ENCODE results near the gene TPM4.

TPM4 gene

DNA sequence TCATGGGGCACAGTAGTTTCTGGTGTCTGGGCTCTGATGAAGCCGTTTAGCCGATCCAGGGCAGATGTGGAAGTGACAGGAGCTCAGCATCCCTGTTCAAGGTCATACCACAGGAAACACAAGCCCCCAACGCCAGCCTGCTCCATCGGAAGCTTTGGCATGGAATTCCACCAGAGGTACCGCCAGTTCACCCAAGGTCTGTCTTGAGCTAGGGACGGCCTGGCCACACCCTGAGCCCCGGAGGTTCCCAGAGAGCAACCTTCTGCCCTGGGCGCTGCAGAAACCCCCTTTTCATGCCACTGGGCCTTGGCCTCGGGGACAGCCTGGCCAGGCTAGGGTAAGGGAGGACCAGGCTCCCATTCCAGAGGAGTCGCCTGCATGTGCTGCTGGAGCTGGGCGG, 39.4 kb upstream of the TPM4 start:
- no peak overlapping the region for H3K4me3 ChIP-seq
- H3K36me3 ChIP-seq (replicated peaks) = no peaks in the 10 kb centered on the region
- no peaks in the 10 kb centered on the region; the same call in 1 of the 2 replicates for H3K4me1 ChIP-seq
- H3K27me3 ChIP-seq (ENCODE audit: low read depth) = no peaks in the 10 kb centered on the region
- in situ Hi-C loops (cut with MboI; ENCODE audit: low sequenced_read_pairs) = no loop called here
- no peaks in the 10 kb centered on the region; the same call in 1 of the 2 replicates for H3K9me3 ChIP-seq
- no peak for DNase-seq (ENCODE audit: low spot score in 2 of 2)

- H3K27me3 ChIP-seq (ENCODE audit: low read depth) = no peaks in the 10 kb centered on the region
- no peaks in the 10 kb centered on the region; the same call in 1 of the 2 replicates for H3K9me3 ChIP-seq
- H3K4me3 ChIP-seq = no peak overlapping the region
- no peaks in the 10 kb centered on the region; the same call in 1 of the 2 replicates for H3K4me1 ChIP-seq
- H3K36me3 ChIP-seq (replicated peaks) = no peaks in the 10 kb centered on the region
- no peak for DNase-seq (ENCODE audit: low spot score in 2 of 2)
- in situ Hi-C loops (cut with MboI; ENCODE audit: low sequenced_read_pairs) = no loop called here
Observed at GRCh38 chr19:16037424-16038195, 38.7 kb upstream of the TPM4 start.

GRCh38 chr19:16038196-16038695, 38.0 kb upstream of the TPM4 start:
- H3K36me3 ChIP-seq (replicated peaks) = no peaks in the 10 kb centered on the region
- no peaks in the 10 kb centered on the region; the same call in 1 of the 2 replicates for H3K9me3 ChIP-seq
- in situ Hi-C loops (cut with MboI; ENCODE audit: low sequenced_read_pairs) = no loop called here
- H3K4me1 ChIP-seq = no peaks in the 10 kb centered on the region; the same call in 1 of the 2 replicates
- no peaks in the 10 kb centered on the region for H3K27me3 ChIP-seq (ENCODE audit: low read depth)
- DNase-seq (ENCODE audit: low spot score in 2 of 2) = no peak
- H3K4me3 ChIP-seq = no peak overlapping the region

DNA sequence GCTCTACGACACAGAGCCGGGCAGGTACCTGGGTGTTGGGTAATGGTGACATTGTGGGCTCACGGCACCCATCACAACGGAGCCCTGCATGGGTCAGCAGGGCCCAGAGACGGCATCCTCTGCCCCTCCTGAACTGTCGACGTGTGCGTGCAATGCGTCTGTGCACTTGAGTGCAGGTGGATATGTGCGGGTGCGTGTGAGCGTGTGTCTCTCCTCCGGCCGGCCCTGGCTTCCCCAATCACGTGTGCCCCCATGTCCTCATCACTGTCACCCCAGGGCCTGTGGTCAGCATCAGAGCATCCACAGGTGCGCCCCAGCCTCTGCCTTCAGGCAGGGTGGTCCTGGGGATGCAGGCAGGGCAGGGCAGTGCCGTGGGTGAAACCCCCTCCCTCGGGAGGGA, 37.2 kb upstream of the TPM4 start:
- in situ Hi-C loops (cut with MboI; ENCODE audit: low sequenced_read_pairs) = no loop called here
- Histone ChIP-seq H3K4me3 (no peak overlapping the region), H3K4me1 (no peaks in the 10 kb centered on the region; the same call in 1 of the 2 replicates), H3K27me3 (ENCODE audit: low read depth) (no peaks in the 10 kb centered on the region), H3K9me3 (no peaks in the 10 kb centered on the region; the same call in 1 of the 2 replicates), H3K36me3 (replicated peaks) (no peaks in the 10 kb centered on the region)
- DNase-seq (ENCODE audit: low spot score in 2 of 2) = no peak

- no peak overlapping the region for H3K4me3 ChIP-seq
- DNase-seq (ENCODE audit: low spot score in 2 of 2) = no peak
- no peaks in the 10 kb centered on the region for H3K27me3 ChIP-seq (ENCODE audit: low read depth)
- no peaks in the 10 kb centered on the region; the same call in 1 of the 2 replicates for H3K4me1 ChIP-seq
- in situ Hi-C loops (cut with MboI; ENCODE audit: low sequenced_read_pairs) = no loop called here
- no peaks in the 10 kb centered on the region; the same call in 1 of the 2 replicates for H3K9me3 ChIP-seq
- no peaks in the 10 kb centered on the region for H3K36me3 ChIP-seq (replicated peaks)
Observed at GRCh38 chr19:16039545-16039944, 36.8 kb upstream of the TPM4 start.

- Histone ChIP-seq H3K4me1 (no peaks in the 10 kb centered on the region; the same call in 1 of the 2 replicates), H3K9me3 (no peaks in the 10 kb centered on the region; the same call in 1 of the 2 replicates), H3K36me3 (replicated peaks) (no peaks in the 10 kb centered on the region), H3K4me3 (no peak overlapping the region), H3K27me3 (ENCODE audit: low read depth) (no peaks in the 10 kb centered on the region)
- in situ Hi-C loops (cut with MboI; ENCODE audit: low sequenced_read_pairs) = loop anchor here (5.0 kb wide), 1 partner anchor 147 kb away; the partner anchor contains the start of gene FAM32A
- no peak for DNase-seq (ENCODE audit: low spot score in 2 of 2)
Observed at GRCh38 chr19:16040642-16041041, 35.7 kb upstream of the TPM4 start.

- no peaks in the 10 kb centered on the region; the same call in 1 of the 2 replicates for H3K9me3 ChIP-seq
Observed at GRCh38 chr19:16041299-16041990, 34.9 kb upstream of the TPM4 start.

GRCh38 chr19:16041991-16042386, 34.3 kb upstream of the TPM4 start:
- in situ Hi-C loops (cut with MboI; ENCODE audit: low sequenced_read_pairs) = loop anchor here (5.0 kb wide), 1 partner anchor 145 kb away; the partner anchor contains the start of gene FAM32A
- Histone ChIP-seq H3K9me3 (no peaks in the 10 kb centered on the region; the same call in 1 of the 2 replicates), H3K27me3 (ENCODE audit: low read depth) (no peaks in the 10 kb centered on the region), H3K4me1 (no peaks in the 10 kb centered on the region; the same call in 1 of the 2 replicates), H3K36me3 (replicated peaks) (no peaks in the 10 kb centered on the region), H3K4me3 (no peak overlapping the region)
- DNase-seq (ENCODE audit: low spot score in 2 of 2) = no peak

More at GRCh38 chr19:16041299-16041990, 34.9 kb upstream of the TPM4 start:
- in situ Hi-C loops (cut with MboI; ENCODE audit: low sequenced_read_pairs) = loop anchor here (5.0 kb wide), 1 partner anchor 146 kb away; the partner anchor contains the start of gene FAM32A
- H3K4me1 ChIP-seq = no peaks in the 10 kb centered on the region; the same call in 1 of the 2 replicates
- no peak overlapping the region for H3K4me3 ChIP-seq
- peak; percentile 41 to 91 for DNase-seq (ENCODE audit: low spot score in 2 of 2)
- H3K36me3 ChIP-seq (replicated peaks) = no peaks in the 10 kb centered on the region
- no peaks in the 10 kb centered on the region for H3K27me3 ChIP-seq (ENCODE audit: low read depth)

- Histone ChIP-seq H3K27me3 (ENCODE audit: low read depth) (no peaks in the 10 kb centered on the region), H3K4me1 (no peaks in the 10 kb centered on the region; the same call in 1 of the 2 replicates), H3K4me3 (no peak overlapping the region), H3K36me3 (replicated peaks) (no peaks in the 10 kb centered on the region), H3K9me3 (no peaks in the 10 kb centered on the region; the same call in 1 of the 2 replicates)
- in situ Hi-C loops (cut with MboI; ENCODE audit: low sequenced_read_pairs) = loop anchor here (5.0 kb wide), 1 partner anchor 145 kb away; the partner anchor contains the start of gene FAM32A
- DNase-seq (ENCODE audit: low spot score in 2 of 2) = no peak
Observed at GRCh38 chr19:16042533-16043085, 33.7 kb upstream of the TPM4 start.

DNA sequence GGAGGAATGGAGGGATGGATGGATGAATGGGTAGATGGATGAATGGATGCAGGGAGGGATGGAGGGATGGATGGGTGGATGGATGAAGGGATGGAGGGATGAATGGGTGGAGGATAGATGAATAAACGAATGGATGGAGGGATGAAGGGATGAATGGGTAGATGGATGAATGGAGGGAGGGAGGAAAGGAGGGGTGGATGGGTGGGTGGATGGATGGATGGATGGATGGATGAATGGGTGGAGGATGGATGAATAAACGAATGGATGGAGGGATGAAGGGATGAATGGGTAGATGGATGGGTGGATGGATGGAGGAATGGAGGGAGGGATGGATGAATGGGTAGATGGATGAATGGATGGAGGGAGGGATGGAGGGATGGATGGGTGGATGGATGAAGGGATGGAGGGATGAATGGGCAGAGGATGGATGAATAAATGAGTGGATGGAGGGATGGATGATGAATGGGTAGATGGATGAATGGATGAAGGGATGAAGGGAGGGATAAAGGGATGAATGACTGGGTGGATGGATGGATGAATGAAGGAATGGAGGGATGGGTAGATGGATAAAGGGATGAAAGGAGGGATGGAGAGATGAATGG, 33.0 kb upstream of the TPM4 start:
- DNase-seq (ENCODE audit: low spot score in 2 of 2) = no peak
- in situ Hi-C loops (cut with MboI; ENCODE audit: low sequenced_read_pairs) = loop anchor here (5.0 kb wide), 1 partner anchor 144 kb away; the partner anchor contains the start of gene FAM32A

DNA sequence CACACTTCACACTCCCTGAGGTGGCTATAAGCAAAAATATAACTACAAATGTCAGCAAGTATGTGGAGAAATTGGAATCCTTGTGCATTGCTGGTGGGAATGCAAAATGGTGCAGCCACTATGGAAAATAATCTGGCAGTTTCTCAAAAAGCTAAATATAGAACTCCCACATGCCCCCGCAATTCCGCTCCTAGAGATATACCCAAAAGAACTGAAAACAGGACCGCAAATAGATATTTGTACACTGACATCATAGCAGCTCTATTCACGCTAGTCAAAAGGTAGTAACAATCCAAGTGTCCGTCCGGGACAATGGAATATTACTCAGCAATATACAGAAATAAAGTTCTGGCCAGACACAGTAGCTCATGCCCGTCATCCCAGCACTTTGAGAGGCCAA, 31.5 kb upstream of the TPM4 start:
- DNase-seq (ENCODE audit: low spot score in 2 of 2) = no peak
- Histone ChIP-seq H3K27me3 (ENCODE audit: low read depth) (no peaks in the 10 kb centered on the region), H3K36me3 (replicated peaks) (no peaks in the 10 kb centered on the region), H3K4me1 (no peaks in the 10 kb centered on the region; the same call in 1 of the 2 replicates), H3K9me3 (no peaks in the 10 kb centered on the region; the same call in 1 of the 2 replicates), H3K4me3 (no peak overlapping the region)
- in situ Hi-C loops (cut with MboI; ENCODE audit: low sequenced_read_pairs) = loop anchor here (5.0 kb wide), 1 partner anchor 143 kb away; the partner anchor contains the start of gene FAM32A

More for the DNA sequence above, 33.0 kb upstream of the TPM4 start:
- Histone ChIP-seq H3K4me1 (no peaks in the 10 kb centered on the region; the same call in 1 of the 2 replicates), H3K27me3 (ENCODE audit: low read depth) (no peaks in the 10 kb centered on the region), H3K9me3 (no peaks in the 10 kb centered on the region; the same call in 1 of the 2 replicates), H3K4me3 (no peak overlapping the region), H3K36me3 (replicated peaks) (no peaks in the 10 kb centered on the region)

- DNase-seq (ENCODE audit: low spot score in 2 of 2) = no peak
- Histone ChIP-seq H3K27me3 (ENCODE audit: low read depth) (no peaks in the 10 kb centered on the region), H3K4me1 (no peaks in the 10 kb centered on the region; the same call in 1 of the 2 replicates), H3K36me3 (replicated peaks) (no peaks in the 10 kb centered on the region), H3K9me3 (no peaks in the 10 kb centered on the region; the same call in 1 of the 2 replicates), H3K4me3 (no peak overlapping the region)
- in situ Hi-C loops (cut with MboI; ENCODE audit: low sequenced_read_pairs) = no loop called here
Observed at GRCh38 chr19:16045171-16045570, 31.1 kb upstream of the TPM4 start.

GRCh38 chr19:16045893-16046292, 30.4 kb upstream of the TPM4 start:
- Histone ChIP-seq H3K9me3 (no peaks in the 10 kb centered on the region; the same call in 1 of the 2 replicates), H3K36me3 (replicated peaks) (no peaks in the 10 kb centered on the region), H3K4me3 (no peak overlapping the region), H3K4me1 (no peaks in the 10 kb centered on the region; the same call in 1 of the 2 replicates), H3K27me3 (ENCODE audit: low read depth) (no peaks in the 10 kb centered on the region)
- in situ Hi-C loops (cut with MboI; ENCODE audit: low sequenced_read_pairs) = no loop called here
- DNase-seq (ENCODE audit: low spot score in 2 of 2) = no peak
